HG02571 (cell line): ENCODE data around the gene PIGU.

Experiments
- ATAC-seq: cut with Tn5 transposase; IDR thresholded peaks from one replicate; pipeline ENCODE4 v1.9.1; 2021; ENCODE audit warnings: mild to moderate bottlenecking, moderate library complexity; ENCODE audit not compliant: unreplicated experiment

PIGU gene

DNA sequence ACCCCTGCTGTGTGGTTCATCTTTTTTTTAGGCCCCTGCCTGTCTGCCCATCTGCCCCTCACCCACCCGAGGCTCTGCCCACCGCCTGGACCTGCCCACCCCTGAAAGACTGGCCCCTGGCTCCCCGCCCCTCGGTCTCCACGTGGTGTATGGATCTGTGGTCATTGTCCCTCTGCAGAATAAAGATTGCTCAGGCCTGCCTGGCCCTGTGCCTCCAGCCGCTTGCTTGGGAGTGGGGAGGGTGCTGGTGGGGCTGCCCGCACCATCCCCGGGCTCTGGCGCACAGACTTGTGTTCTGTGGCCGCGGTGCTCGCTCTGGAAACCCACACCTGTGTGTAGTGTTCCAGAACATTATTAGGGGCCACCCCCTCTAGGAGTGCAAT lies 116.8 kb downstream of the PIGU start:
- ATAC-seq = no peak

DNA sequence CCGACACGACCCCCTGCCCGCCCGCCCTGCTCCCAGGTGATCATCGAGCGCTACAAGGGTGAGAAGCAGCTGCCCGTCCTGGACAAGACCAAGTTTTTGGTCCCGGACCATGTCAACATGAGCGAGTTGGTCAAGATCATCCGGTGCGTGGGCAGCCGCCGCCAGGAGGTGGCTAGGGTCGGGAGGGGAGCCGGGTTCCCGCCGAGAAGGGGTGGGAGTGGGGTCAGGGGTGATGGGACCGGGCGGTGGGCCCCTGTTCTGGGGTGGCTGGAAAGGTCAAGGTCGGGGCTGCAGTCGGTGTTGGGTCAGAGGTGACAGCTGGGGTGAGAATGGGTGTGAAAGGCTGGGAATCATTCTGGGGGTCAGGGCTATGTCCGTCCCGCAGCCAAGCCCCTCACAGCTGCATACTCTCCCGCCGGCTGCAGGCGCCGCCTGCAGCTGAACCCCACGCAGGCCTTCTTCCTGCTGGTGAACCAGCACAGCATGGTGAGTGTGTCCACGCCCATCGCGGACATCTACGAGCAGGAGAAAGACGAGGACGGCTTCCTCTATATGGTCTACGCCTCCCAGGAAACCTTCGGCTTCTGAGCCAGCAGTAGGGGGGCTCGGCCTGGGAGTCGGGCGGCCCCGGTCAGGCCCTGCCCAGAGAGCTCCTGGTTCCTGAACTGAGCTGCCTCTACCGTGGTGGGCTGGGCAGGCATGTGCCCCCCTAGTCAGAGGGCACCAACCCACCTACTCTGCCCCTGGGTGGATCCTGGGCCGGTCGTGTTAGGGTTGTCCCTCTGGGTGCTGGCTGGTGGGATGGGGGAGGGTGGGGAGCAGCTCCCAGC lies 117.4 kb downstream of the PIGU start:
- no peak for ATAC-seq

DNA sequence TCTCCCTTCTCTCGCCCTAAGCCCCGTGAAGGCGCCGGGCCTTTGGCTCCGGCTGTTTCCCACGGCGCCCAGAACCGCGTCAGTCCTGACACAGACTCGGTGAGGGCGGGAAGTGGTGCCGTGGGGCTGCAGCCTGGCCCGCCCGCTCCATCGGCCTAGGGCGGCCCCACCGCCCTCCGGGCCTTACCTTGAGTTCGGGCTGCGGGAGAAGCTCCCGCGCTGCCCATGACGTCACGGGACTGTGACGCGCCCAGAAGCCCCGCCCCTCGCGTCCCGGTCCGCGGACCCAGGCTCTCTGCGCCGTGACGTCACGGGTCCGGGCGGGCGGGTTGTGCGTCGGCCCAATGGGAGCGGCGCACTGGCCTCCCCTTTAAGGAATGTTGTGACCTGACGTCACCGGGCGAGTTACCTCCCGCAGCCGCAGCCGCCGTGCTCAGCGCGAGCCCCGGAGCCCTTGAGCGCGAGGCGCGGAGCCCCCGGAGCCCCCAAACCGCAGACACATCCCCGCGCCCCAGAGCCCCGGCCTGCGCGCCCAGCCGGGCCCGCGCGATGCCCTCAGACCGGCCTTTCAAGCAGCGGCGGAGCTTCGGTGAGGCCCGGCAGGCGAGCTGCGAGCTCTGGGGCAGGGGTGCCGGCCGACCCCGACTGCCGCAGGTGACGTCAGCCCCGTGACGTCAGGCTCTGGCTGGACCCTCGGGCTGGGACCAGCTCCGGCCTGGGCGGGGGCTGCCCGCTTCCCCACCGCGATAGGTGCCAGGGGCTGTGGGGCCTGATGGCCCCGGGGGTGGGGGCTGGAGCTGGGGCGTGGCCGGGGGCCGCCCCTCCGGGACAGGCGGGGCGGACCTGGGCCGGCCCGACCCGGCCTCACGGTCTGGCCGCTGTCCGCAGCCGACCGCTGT lies 118.3 kb downstream of the PIGU start, which contains the start of gene MAP1LC3A:
Gene MAP1LC3A (plus strand): TSS at position 399 of the 899 bp plus-strand sequence. CDS start 151 bp downstream, at position 550.
- ATAC-seq = no peak

DNA sequence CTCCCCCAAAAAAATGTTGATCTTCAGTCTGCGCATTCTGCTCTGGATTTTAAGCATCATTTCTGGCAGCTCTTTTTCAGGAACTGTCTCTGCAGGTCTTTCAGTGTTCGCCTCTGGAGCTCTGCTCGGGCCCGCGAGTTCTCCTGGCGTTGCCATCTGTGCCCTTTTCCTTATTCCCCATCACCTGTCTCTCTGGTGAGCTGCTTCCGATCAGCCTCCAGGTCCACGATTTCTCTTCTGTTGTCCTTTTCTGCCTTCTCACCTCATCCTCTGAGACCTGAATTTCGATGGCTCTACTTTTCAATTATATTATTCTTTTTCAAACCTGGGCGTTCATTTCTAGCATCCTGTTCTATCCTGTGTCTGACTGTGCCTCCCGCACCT lies 119.0 kb downstream of the PIGU start:
- no peak for ATAC-seq

DNA sequence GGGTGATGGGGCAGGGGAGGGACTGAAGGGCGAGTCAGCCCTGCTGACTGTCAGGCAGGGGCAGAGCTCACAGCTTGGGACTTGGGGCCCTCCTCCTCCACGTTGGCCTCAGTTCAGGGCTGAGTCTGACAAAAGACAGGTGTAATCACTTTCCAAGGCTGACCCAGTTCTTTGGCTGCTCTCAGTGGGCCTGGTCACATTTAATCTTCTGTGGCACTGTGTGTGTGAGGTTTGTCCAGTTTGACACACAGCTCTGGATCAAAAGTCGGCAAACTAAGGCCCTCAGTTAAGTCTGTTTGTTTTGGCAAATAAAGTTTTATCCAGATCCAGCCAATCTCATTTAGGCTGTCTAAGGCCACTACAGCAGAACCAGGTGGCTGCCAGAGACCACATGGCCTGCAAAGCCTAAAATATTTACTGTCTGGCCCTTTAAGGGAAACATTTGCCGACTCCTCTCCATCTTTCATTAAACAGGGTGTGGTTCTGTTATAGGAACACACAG lies 123.5 kb downstream of the PIGU start:
- no peak for ATAC-seq

DNA sequence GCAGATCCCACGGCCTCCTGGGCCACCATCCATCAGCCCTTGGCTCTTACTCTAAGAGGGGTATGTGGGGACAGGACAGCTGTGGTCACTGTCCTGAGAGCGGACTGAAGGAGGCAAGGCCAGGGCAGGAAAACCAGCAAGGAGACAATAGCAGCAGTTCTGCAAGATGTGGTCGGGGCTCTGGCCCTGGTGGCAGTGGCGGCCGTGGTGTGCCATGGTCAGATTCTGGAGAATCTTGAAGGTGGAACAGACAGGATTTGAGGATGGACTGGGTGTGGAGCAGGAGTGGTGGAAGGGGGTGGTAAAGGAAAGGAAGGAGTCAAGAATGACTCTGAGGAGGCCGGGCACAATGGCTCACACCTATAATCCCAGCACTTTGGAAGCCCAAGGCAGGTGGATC lies 124.3 kb downstream of the PIGU start:
- no peak for ATAC-seq

DNA sequence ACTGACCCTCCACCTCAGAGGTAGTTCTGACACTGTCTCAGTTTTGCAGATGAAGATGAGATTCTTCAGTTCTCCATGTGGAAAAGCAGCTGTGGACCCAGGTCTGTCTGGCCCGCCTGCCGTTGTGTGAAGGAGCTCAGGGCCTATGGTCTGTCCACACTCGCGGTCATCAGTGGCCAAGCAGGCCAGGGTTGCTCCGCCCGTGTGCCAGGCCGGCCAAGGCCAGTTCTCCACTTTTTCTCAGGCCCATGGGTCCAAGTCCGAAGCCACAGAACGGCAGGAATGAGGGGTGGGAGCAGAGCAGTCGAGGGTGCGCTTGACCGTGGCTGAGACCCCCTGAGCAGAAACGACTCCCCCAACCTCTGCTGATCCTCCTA lies 127.0 kb downstream of the PIGU start:
- ATAC-seq = no peak

DNA sequence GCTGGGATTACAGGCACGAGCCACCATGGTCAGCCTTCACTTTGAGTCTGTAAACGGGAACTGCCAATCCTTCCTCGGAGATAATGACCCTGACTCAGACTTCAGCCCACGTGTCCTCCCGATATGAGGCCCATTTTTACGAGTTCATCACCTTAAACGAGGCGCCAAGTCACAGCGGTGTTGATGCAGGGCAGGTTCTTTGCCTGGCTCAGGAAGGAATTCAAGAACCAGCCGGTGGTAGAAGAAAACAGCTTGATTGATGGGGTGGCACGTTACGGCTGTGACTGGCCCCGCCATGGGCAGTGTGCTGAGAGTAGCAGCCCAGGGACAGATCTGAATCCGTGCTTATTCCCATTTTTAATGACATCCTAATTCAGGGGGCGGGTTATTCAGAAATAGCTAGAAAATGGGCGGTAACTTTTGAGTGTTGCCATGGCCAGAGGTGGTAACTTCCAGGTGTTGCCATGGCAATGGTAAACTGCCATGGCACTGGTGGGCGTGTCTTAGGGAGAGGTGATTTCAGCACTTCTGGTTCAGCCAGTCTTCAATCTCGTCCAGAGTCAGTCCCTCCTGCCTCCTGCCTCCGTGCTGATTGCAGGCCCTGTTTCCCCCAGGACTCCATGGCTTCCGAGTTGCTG lies 127.5 kb downstream of the PIGU start:
- ATAC-seq = no peak

DNA sequence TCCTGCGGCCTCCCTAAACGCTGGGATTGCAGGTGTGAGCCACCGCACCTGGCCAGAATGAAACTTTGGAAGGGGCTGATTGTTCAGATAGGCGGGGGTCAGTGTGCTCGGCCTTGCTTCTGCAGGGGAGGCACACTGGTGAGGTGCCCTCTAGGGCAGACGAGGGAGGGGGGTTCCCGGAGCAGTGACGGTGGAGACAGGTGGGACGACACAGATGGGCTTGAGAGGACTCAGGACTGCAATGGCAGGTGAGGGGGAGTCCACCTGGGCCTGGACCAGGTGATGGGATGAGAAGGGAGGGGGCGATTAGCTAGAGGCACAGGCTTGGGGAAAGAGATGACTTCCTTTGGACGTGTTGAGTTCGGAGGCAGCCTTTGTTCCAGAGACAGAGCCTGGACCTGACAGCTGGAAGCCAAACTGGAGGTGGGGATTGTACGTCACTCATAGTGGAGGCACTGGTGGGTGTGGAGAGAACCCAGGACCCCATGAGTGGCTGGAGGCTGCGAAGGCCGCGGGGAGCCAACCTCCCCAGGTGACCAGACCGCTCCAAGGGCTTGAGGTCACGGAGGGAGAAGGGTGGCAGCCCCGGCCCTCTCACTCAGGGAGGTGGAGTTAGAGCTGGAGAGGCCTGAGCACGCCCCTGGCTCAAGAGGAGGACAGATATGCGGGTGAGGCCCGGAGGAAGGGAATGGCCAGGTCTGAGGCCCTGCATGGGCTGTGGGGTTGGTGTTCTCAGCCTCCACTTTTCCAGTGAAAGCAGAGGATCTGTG lies 128.9 kb downstream of the PIGU start:
- ATAC-seq = no peak

DNA sequence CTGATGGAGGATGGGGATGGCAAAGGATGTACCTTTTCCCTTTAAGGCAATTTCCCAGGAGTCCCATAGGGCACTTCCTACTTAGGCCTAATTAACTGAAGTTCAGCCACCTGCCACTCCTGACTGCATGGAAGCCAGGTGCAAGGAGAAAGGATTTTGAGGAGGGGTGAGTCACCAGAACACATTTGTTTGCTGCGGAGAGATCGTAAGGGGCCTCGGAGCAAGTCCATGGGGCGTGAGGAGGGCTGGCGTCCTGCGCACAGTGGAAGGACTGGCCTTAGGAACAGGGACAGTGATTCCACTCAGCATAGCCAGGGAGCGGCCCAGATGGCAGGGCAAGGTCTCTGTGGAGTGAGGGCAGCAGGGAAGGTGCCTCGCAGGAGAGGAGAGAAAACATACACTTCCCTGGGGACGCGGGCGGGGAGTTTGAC lies 130.1 kb downstream of the PIGU start:
- no peak for ATAC-seq

DNA sequence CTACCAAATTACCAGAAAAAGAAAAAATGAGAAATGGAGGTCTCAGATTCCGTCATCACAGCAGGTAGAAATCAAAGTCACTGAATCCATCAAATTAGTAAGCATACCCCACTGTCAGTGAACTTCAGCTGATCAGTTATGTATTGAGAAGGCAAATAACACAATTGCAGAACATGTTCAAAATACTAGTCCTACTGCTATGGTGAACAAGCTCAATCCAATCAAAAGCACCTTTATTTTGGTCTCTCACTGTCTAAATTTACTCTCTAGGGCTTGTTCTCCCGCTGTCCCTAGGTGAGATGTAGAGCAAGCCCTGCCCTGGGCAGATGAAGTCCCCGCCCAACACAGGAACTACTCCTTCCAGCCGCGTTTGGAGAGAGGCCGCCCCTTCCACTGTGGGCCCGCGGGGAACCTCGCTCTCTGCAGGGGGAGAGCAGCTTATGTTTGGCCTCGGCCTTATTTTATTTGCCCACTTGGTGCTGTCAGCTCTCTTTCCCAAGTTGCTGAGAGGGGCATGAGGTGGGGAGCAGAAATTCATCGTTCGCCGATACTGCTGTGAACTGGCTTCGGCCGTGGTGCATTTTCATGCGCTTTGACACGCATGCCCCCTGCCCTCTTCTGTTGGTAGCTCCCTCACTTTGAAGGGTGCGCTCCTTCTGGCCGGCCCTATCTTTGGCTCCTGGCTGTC lies 132.6 kb downstream of the PIGU start:
- no peak for ATAC-seq

DNA sequence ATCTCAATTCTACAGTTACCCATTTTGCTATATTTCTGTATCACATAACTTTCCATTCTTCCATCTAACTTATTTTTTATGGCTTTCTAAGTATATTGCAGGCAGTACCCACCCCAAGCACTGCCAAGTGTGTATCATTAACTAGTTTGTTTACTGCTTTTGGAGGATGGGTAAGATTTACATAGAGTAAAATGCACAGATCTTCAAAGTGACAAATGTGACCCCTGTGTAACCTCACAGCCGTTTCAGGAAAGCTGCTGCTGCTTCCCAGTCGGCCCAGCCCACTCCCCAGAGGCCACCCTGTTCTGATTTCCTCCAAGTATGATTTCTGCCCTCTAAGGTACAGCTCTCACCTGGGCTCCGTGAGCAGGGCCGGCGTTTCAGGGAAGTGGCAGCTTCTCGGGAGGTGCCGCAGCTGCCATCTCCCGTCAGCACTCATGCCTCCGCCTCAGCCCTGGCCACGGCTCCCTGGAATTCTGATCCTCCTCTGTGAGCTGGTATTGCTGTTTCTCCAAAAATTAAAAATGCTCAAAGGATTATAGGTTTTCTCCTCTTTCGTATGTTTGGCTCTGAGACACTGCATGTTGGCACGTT lies 133.3 kb downstream of the PIGU start:
- ATAC-seq = no peak

DNA sequence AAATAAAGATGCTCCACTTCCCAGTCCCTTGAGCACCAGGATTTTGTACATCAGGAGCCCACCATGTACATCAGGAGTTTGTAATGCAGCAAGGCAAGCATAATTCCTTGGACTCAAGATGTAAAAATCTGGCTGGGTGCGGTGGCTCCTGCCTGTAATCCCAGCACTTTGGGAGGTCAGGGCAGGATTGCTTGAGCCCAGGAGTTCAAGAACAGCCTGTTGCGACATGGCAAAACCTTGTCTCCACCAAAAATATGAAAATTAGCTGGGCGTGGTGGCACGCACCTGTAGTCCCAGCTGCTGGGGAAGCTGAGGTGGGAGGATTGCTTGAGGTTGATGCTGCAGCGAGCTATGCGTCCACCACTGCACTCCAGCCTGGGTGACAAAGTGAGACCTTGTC lies 134.5 kb downstream of the PIGU start:
- ATAC-seq = no peak

DNA sequence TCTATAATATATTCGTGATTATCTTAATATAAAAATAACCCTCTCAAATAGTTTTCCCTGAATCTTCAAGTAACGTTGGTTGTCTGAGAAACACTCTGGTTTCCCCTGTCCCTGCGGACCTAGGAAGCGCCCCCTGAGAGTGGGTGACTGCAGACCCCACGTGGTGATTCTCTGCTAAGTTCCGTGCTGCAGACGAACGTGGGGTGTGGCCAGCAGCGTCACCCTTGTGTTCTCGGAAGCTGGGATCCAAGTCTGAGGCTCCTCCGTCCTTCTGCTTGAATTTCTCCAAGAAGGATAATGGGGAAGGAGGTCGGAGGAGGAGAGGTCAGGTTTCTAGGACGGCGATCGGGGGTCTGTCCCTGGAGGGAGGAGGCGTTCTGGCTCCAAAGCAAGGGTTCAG lies 135.0 kb downstream of the PIGU start:
- no peak for ATAC-seq

DNA sequence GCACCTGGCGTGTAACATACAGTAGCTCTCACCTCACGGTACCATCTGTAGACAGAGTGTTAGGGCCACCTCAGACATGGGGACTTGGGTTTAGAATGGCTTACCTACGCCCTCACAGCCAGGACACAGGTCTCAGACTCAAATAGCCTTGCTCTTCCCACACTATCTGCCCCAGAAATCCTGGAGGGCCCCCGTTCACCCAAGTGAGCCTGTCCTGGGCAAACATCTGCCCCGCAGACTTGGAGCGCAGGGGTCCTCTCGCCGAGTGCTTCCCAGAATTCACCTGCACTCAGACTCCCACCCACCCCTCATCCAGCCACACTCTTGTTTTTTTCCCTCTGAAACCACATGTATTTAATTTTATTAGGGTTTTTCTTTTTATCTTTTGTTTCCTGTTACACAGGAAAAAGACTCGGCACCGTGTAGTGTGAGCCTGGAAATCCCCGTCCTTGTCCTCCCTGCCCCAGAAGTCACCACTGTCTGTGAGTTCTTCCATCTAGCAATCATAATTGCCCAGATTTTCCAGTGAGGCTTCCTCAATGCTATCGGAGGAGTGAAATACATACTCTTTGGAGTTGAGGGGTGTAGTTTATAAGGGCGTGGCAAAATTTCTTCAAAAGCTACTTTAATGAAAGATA lies 135.5 kb downstream of the PIGU start:
- no peak for ATAC-seq

DNA sequence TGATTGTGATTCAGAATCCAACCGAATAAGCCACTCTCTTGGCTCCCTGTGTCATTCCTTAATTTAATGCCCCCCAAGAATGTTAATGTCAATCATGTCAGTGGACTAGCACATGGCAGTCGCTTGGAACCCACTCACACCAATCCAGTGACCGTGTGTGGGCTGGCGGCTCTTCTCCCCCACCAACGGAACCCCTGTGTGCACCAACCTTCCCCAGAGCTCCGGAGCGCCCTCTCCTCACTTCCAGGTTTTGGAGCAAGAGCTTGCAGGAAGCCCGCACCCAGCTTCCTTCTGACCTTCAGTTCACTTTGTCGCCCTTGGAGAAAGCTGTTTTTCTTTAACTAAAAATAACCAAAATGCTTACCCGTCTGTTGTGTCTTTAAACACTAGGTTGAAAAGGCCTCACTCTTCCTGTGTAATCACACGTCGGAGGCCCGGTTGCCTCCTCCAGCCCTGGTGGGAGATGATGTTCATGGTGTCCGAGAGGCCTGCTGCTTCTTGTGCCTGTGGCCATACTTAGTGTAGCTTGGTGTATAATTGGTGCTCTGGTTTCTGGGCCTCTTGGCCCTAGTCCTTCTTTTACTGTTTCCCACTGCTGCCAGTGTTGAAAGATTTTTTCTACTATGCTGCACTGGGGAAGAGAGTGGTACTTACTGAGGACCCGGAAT lies 136.2 kb downstream of the PIGU start:
- no peak for ATAC-seq

DNA sequence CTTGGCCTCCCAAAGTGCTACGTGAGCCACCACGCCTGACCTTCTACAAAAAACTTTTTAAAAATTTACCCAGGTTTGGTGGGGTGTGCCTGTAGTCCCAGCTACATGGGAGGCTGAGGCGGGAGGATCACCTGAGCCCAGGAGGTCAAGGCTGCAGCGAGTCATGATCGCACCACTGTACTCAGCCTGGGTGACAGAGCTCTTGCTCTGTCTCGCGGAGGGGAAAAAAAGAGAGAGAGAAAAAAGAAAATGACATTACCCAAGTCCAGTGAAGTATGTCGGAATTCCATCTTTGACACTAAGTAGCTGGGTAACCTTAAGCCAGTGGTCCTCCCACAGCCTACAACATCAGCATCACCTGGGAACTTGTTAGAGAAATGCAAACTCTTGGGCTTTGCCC lies 137.1 kb downstream of the PIGU start:
- ATAC-seq = no peak

DNA sequence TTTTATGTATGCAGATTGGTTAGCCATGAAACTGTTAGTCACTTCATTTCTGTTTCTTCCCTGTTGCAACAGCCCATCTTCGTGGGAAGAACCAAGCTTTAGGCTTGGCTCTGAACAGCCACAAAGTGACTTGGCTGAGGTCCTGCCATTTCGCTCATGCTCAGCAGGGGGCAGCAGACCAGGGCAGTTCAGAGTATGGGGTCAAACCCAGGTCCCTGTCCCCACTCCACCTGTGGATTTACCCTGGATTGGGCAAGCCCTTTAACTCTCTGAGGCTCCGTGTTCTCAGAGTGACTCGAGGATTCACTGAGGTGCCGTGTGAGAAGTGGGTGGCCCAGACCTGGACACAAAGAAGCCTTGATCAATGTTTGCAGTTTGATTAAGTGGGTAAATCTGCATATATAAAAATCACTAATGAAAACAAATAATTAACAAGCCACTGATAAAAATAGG lies 138.2 kb downstream of the PIGU start:
- ATAC-seq = no peak

DNA sequence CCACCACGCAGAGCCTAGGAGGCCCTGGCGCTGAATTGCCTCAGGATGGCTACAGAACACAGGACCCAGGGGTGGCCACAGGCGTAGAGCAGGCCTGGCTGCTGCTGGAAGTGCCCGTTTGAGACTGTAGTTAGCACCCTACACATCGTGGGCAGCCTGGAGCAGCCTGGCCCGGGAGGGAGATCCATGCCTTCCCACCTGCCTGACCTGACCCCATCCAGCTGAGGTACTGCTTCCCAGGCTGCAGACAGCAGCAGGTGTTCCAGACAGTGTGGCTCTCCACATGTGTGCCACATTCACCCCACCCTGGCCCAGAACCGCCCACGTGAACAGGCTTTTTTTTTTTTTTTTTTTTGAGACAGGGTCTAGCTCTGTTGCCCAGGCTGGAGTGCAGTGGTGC lies 139.2 kb downstream of the PIGU start:
- no peak for ATAC-seq
